GM21825 (cell line): ENCODE results near the gene RAD50.

Experiments used
- ATAC-seq: cut with Tn5 transposase; IDR thresholded peaks from one replicate; pipeline ENCODE4 v1.9.1; 2021; ENCODE audit warnings: mild to moderate bottlenecking, moderate library complexity; ENCODE audit not compliant: unreplicated experiment

Gene RAD50

DNA sequence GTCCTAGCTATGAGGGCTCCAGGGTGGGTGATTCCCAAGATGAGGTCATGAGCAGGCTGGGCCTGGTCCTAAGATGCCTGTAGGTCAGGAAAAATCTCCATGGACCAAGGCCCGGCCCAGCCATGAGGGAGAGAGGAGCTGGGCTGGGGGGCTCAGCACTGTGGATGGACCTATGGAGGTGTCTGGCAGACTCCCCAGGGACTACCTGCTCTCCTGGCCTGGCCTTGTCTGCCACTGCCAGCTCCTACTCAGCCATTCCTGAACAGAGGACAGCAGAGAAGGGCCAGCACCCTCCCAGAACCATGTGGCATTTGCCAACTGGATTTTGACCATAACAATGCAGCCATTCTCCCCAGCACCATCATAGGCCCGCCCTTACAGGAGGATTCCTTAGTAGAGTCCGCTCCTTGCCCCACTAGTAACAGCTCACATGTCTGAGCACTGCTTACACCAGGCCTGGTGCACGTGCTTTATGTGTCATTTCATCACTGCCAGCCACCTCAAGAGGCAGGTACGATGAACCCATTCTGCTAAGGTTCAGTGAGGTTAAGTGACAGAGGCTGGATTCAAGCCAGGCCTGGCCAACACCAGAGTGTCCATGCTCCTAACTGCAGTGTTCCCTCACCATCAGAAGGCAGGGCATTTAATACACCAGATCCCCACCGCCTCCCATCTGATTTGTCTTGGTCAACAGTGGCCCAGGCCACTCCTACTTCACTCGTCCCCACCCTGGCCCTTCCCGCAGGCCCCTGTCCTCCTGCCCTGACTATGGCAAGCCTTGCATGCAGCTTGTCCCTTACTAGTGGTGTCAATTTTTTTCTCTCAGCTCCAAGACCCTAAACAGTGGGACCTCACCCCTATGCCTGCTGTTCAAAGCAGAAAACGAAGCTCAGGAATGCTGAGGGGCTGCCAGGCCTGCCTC lies 101.9 kb downstream of the RAD50 start:
- ATAC-seq: no peak

GRCh38 chr5:132659598-132660493 lies 103.1 kb downstream of the RAD50 start:
- no peak for ATAC-seq

DNA sequence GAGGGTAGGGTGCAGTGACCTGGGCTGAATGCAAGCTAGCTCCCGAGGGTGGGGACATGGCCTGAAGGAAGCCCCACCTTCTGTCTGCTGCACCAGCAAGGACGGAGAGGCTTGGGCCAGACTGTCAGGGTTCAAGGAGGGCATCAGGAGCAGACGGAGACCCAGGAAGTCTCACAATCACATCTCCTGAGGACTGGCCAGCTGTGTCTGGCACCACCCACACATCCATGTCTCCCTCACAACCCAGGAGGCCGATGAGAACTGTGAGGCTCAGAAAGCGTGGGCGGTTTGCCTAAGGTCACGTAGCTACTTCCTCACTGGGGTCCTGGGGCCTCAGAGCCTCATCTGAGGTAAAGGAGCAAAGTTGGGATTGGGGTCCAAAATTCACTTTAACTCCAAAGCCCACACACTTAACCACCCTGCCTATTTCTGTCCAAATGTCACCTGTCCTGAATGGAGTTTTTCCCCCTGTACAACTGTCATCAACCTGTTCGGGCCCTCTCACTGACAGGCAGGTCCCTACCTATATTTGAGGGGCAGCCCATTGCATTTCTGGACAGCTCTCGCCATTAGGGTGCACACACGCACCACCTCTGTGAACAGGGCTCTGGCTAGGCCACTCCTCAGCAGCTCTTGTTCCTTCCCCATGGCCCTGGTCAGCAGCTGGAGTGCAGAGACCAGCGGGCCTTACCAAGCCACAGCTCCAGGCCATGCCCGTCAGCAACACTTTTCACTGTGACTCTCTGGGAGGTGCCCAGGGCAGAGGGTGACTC lies 104.6 kb downstream of the RAD50 start:
- ATAC-seq: no peak

- no peak for ATAC-seq
These were observed 105.2 kb downstream of the RAD50 start for GRCh38 chr5:132662004-132662401.

DNA sequence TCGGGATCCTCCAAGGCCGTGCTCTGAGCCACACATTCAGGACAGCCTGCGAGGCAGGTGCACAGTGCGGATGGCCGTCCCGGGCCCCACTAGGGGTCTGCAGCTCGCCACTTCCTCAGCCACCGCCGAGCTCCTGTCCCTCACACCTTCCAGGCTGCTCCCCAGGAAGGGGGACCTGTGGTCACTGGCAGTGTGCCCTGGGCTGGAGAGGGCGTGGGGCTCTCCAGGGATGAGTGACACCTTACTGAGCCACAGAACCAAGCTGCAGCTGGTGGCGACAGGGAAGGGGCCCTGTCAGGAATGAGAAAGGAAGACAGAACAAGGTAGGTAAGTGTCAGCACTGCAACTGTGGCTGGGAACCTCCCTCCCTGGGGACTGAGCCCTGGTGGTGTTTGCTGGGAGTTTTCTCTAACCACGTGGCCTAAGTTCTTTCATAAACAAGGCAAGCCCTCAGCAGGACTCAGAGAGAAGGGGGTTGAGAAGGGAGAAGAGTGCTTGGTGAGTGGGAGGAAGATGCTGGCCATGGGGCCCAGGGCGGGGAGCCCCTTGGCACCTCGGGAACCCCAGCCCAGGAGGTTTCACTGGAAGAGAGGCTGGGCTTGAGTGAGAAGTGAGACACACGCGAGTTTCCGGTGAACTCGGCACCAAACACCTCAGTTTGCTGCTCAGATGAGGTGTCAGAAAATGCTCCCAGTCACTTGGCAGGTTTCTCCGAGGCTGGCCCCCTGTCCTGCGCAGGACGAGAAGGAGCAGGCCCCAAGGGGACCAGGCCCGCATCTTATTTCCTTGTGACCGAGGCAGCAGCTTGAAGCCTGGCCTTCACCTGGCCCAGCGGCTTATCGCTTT lies 106.4 kb downstream of the RAD50 start:
- peak; percentile 59 for ATAC-seq

DNA sequence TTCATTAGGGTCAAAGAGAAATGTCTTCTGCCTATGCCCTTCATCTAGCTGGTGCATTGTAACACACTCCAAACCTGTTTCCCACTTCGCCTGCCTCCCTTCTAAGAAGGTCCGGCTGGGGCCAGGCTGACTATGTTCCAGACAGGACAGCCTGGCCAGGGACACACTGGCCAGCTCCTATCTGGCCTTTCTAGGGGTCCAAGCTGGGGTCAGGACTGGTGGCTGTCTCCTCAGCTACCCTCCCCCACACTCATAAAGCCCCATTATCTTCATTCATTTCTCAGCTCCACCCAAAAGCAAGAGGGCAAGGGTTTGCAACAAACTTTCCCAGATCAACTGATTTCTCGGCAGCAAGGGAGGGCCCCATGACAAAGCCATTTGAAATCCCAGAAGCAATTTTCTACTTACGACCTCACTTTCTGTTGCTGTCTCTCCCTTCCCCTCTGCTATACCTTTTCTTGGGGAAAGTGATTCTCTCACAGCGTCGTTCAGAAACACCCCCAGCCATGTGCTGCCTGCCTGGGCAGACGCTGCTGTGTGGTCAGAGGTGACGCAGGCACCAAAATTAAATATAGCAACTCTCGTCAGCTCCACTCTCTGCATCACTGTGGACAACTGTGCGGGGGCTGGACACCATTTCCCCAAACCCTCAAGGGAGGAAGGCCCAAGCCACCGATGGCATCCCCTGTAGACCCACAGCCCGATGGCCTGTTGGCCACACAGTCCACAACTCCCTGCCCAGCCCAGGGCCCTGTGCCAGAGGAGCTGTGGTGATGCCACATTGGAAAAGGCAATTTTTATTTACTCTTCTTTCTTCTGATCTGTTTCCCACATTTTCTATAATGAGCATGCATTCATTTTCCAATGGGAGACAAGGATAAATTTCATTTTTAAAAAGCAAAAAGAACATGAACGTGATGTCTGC lies 107.3 kb downstream of the RAD50 start:
- peak; percentile 41 for ATAC-seq

DNA sequence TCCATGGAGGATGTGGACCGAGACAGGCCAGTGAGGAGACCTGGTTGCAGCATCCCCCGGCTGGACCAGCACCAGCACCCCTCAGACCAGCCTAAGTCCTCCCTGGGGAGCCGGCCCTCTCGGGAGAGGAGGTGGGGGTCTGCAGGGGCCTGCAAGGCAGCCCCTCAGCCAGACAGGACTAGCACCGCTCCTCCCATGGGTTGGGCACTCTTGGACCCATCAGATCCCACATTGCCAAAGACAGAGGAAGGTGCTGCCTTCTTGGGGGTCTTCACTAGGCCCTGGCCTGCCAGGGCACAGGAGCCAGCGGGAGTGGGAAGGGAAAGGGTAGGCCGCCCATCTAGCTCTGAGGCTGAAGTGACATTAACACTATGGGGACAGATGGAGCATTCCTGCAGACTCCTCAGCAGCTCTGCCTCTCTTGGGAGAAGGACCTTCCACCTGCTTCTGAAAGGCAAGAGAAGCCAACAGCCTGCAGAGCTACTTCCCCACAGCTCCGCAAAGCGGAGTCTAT lies 108.0 kb downstream of the RAD50 start:
- no peak for ATAC-seq

- ATAC-seq: no peak
These were observed 108.8 kb downstream of the RAD50 start for GRCh38 chr5:132665574-132666080.

GRCh38 chr5:132666310-132667123 lies 109.7 kb downstream of the RAD50 start:
- ATAC-seq: no peak

DNA sequence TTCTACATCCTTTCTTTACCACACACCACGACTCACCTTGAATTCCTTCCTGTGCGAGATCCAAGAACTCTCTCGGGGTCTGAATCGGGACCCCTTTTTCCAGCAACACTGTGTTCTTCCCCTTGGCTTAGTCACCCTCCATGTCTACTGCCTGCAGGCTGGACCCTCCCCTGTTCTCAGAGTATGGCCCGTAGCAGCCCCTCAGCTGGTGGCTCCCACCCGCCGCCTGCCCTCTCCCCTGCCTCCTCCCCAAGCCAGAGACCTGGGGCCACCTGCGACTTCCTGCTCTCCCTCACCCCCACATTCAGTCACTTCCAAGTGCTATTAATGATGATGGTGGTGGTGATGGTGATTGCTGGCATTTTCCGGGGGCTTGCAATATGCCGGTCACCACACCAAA lies 110.5 kb downstream of the RAD50 start:
- ATAC-seq: no peak

- no peak for ATAC-seq
These were observed 111.3 kb downstream of the RAD50 start for GRCh38 chr5:132667761-132668705.

DNA sequence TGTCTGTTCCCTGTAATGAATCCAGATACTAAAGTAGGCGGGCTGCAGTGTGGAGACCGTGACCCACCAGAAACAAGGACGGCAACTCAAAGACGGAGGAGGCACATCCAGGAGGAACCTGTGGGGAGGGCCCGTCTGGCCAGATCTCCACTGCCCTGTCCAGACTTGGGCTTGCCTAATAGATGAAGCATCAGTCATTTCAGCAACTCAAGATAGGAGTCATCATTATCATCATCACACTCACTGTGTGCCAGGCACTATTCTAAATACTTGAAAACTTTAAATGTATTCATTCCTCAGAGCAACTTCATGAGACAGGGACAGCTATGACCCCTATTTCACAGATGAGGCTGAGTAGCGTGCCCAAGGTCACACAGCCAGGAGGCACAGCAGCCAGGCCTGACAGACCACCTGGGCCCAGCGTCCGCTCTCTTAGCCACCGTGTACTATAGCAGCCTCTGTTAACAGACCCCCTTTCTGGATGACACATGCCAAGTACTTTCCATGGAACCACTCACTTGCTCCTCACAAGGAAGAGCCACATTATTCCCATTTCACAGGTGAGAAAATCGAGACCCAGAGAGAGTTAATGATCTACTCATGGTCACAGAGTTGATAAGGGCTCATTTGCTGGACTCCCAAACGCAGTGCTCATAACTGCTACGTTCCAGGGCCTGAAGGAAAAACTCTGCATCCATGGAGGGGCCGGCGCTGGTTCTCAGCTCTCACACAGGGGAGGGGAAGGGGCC lies 112.1 kb downstream of the RAD50 start:
- no peak for ATAC-seq

DNA sequence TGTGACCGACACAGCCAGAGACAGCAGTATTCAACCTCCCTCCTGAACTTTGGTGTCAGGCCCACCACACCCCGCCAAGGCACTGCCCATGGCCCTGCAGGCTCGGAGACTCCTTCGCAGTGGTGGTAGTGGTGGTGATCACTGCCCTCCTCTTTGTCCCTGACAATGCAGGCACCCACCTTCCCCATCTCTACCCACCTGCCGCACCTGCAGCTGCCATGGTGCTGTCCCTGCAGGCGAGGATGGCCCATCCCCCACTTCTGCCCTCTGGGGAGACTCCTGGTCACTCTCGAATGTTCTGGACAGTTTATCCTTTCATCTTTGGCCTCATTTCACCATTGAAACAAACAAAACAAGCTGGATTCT lies 112.7 kb downstream of the RAD50 start:
- ATAC-seq: no peak

- no peak for ATAC-seq
These were observed 113.4 kb downstream of the RAD50 start for GRCh38 chr5:132669966-132670882.

GRCh38 chr5:132671000-132671399 lies 114.2 kb downstream of the RAD50 start:
- ATAC-seq: no peak
